HepG2 (cell line): Measurements from ENCODE around the gene SLC35B2. TPM values are rescaled to one million over a fixed set of nuclear protein-coding genes. Genes with fewer than 3 reads are reported as not detected.

Experiments
- GABPB1 ChIP-seq: IDR thresholded peaks from 2 replicates; pipeline ENCODE4 v1.6.1; 2016; ENCODE audit warnings: mild to moderate bottlenecking, missing genetic modification reagents, moderate library complexity, missing compliant biosample characterization
- HOXA3 ChIP-seq: sonication (generic); formaldehyde crosslinking; IDR thresholded peaks from 2 replicates; pipeline ENCODE4 v1.5.0; 2020; ENCODE audit warnings: missing genetic modification reagents
- KLF12 ChIP-seq: sonication (generic); formaldehyde crosslinking; IDR thresholded peaks from 2 replicates; pipeline ENCODE4 v1.4.0; 2020; ENCODE audit warnings: missing genetic modification reagents, borderline replicate concordance
- MTF1 ChIP-seq: sonication (generic); formaldehyde crosslinking; IDR thresholded peaks from 2 replicates; pipeline ENCODE4 v1.5.0; 2020; ENCODE audit warnings: missing genetic modification reagents
- NR2F2 ChIP-seq: IDR thresholded peaks from 2 replicates; pipeline ENCODE4 v1.6.1; 2012; ENCODE audit warnings: low read depth, inconsistent platforms, borderline replicate concordance
- PPARG ChIP-seq: conservative IDR thresholded peaks from 2 replicates; pipeline ENCODE4 v1.6.1; 2016; ENCODE audit warnings: missing biosample characterization, missing genetic modification reagents
- PRPF4 ChIP-seq: fragments of 200-400 bp; formaldehyde crosslinking; IDR thresholded peaks from 2 replicates; pipeline ENCODE4 v1.6.1; 2016; ENCODE audit warnings: low read length, low read depth; ENCODE audit not compliant: poor library complexity, severe bottlenecking
- SRF ChIP-seq: IDR thresholded peaks from 2 replicates; pipeline ENCODE4 v1.6.1; 2011; ENCODE audit warnings: mild to moderate bottlenecking, low read depth, low read length, moderate library complexity
- TBX2 ChIP-seq: sonication (generic); formaldehyde crosslinking; IDR thresholded peaks from 2 replicates; pipeline ENCODE4 v1.5.0; 2020; ENCODE audit warnings: missing genetic modification reagents, mild to moderate bottlenecking, borderline replicate concordance
- TBX3 ChIP-seq: fragments of 450-650 bp; IDR thresholded peaks from 2 replicates; pipeline ENCODE4 v1.6.1; 2017; ENCODE audit warnings: antibody characterized with exemption, mild to moderate bottlenecking, inconsistent platforms, borderline replicate concordance
- ZNF235 ChIP-seq: sonication (generic); formaldehyde crosslinking; IDR thresholded peaks from 2 replicates; pipeline ENCODE4 v1.8.1; 2023; ENCODE audit warnings: mild to moderate bottlenecking, missing genetic modification reagents, borderline replicate concordance
- ZNF276 ChIP-seq: sonication (generic); formaldehyde crosslinking; IDR thresholded peaks from 2 replicates; pipeline ENCODE4 v1.4.0; 2020; ENCODE audit warnings: mild to moderate bottlenecking, low read depth, missing genetic modification reagents
- ZNF678 ChIP-seq: sonication (generic); formaldehyde crosslinking; IDR thresholded peaks from 2 replicates; pipeline ENCODE4 v1.4.0; 2020; ENCODE audit warnings: mild to moderate bottlenecking, missing genetic modification reagents
- polyA plus RNA-seq, 8 experiments: library from polyadenylated mRNA; depleted of rRNA in 3 of 8; stranded (reverse) in 7 of 8; unstranded in 1 of 8; fragments of >200 nt; fragmentation: Illumina TruSeq in 4 of 8; extraction: Trizol in 4 of 8; gene quantifications; 2 replicates each; pipeline versions ENCODE4 v1.2.1 to v1.2.3, GENCODE V29; 2011 to 2016; ENCODE audit warnings: low read depth in 4 of 8, missing spikeins in 1 of 8, mixed read lengths in 1 of 8; ENCODE audit not compliant: insufficient read depth in 1 of 8
- total RNA-seq, 5 experiments: library from RNA; depleted of rRNA; stranded (reverse); fragments of >200 nt; fragmentation: Illumina TruSeq; extraction: Trizol; gene quantifications; 2 replicates each; pipeline ENCODE4 v1.2.3, GENCODE V29; 2016; ENCODE audit warnings: low read depth in 1 of 5
- TF ChIP-seq, protein P1 (sequence below): IDR thresholded peaks from 2 replicates; pipeline ENCODE4 v1.6.1; 2016; ENCODE audit warnings: missing genetic modification reagents, missing compliant biosample characterization
- TF ChIP-seq, protein P2 (sequence below): sonication (generic); formaldehyde crosslinking; IDR thresholded peaks from 2 replicates; pipeline ENCODE4 v1.4.0; 2020; ENCODE audit warnings: missing genetic modification reagents
- TF ChIP-seq, protein P3 (sequence below): sonication (generic); formaldehyde crosslinking; IDR thresholded peaks from 2 replicates; pipeline ENCODE4 v1.5.1; 2020; ENCODE audit warnings: missing genetic modification reagents, mild to moderate bottlenecking, borderline replicate concordance
- TF ChIP-seq, protein P4 (sequence below): sonication (generic); formaldehyde crosslinking; IDR thresholded peaks from one replicate; pipeline ENCODE4 v1.5.1; 2020; ENCODE audit warnings: mild to moderate bottlenecking, missing genetic modification reagents; ENCODE audit errors: not compliant biosample characterization

The SLC35B2 gene
- total and polyA plus RNA-seq, 2 of the 13 experiments (the other 11 are each of a cell fraction or from before 2014, with no cell fraction given) = 61.1 to 148 TPM

DNA sequence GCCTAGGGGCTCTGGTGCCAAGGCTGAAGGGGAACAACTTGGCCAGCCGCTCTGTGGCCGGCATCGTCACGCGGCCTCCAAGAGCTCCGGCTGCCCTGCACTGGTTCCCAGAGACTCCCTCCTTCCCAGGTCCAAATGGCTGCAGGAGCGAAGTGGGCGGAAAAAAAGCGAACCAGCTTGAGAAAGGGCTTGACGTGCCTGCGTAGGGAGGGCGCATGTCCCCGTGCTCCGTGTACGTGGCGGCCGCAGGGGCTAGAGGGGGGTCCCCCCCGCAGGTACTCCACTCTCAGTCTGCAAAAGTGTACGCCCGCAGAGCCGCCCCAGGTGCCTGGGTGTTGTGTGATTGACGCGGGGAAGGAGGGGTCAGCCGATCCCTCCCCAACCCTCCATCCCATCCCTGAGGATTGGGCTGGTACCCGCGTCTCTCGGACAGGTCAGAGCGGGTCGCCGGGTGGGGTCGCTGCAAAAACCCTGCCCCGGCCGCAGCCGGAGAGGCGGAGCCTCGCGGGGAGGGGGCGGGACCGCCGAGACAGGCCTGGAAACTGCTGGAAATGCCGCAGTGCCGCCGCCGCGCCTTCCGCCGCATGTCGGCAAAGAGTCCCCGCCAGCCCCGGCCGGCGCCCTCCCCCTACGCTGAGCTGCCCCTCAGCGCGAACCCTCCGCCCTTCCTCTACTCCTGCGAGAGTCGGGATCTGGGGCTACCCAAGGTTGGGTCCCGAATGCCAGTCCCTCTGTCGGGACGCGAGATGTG lies 11.2 kb downstream of the SLC35B2 start (continued):
- 0 out of 2 replicates have a peak, but pooled peaks have one; percentile 48 for TF ChIP-seq ZNF276
- TF ChIP-seq TBX2 = peak; percentile 70
- TF ChIP-seq, protein P1, sequence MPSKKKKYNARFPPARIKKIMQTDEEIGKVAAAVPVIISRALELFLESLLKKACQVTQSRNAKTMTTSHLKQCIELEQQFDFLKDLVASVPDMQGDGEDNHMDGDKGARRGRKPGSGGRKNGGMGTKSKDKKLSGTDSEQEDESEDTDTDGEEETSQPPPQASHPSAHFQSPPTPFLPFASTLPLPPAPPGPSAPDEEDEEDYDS (CRISPR knock-in tag) = peak; percentile 84
- TF ChIP-seq SRF = no peak
- TF ChIP-seq PPARG (CRISPR knock-in tag) = no peak
- TF ChIP-seq TBX3 = peak; percentile 10; the same call in 1 of the 2 replicates
- no peak for TF ChIP-seq NR2F2
- TF ChIP-seq, protein P2, sequence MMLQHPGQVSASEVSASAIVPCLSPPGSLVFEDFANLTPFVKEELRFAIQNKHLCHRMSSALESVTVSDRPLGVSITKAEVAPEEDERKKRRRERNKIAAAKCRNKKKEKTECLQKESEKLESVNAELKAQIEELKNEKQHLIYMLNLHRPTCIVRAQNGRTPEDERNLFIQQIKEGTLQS (CRISPR knock-in tag) = no peak; the same call in none of the 2 replicates
- peak; percentile 58; the same call in 1 of the 2 replicates for TF ChIP-seq ZNF235 (CRISPR knock-in tag)
- TF ChIP-seq, protein P3, sequence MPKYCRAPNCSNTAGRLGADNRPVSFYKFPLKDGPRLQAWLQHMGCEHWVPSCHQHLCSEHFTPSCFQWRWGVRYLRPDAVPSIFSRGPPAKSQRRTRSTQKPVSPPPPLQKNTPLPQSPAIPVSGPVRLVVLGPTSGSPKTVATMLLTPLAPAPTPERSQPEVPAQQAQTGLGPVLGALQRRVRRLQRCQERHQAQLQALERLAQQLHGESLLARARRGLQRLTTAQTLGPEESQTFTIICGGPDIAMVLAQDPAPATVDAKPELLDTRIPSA (CRISPR knock-in tag) = 0 out of 2 replicates have a peak, but pooled peaks have one; percentile 4
- TF ChIP-seq MTF1 = no peak
- TF ChIP-seq HOXA3 (CRISPR knock-in tag) = peak; percentile 89
- no peak for TF ChIP-seq ZNF678 (CRISPR knock-in tag)
- TF ChIP-seq KLF12 (CRISPR knock-in tag) = peak; percentile 79
- TF ChIP-seq, protein P4, sequence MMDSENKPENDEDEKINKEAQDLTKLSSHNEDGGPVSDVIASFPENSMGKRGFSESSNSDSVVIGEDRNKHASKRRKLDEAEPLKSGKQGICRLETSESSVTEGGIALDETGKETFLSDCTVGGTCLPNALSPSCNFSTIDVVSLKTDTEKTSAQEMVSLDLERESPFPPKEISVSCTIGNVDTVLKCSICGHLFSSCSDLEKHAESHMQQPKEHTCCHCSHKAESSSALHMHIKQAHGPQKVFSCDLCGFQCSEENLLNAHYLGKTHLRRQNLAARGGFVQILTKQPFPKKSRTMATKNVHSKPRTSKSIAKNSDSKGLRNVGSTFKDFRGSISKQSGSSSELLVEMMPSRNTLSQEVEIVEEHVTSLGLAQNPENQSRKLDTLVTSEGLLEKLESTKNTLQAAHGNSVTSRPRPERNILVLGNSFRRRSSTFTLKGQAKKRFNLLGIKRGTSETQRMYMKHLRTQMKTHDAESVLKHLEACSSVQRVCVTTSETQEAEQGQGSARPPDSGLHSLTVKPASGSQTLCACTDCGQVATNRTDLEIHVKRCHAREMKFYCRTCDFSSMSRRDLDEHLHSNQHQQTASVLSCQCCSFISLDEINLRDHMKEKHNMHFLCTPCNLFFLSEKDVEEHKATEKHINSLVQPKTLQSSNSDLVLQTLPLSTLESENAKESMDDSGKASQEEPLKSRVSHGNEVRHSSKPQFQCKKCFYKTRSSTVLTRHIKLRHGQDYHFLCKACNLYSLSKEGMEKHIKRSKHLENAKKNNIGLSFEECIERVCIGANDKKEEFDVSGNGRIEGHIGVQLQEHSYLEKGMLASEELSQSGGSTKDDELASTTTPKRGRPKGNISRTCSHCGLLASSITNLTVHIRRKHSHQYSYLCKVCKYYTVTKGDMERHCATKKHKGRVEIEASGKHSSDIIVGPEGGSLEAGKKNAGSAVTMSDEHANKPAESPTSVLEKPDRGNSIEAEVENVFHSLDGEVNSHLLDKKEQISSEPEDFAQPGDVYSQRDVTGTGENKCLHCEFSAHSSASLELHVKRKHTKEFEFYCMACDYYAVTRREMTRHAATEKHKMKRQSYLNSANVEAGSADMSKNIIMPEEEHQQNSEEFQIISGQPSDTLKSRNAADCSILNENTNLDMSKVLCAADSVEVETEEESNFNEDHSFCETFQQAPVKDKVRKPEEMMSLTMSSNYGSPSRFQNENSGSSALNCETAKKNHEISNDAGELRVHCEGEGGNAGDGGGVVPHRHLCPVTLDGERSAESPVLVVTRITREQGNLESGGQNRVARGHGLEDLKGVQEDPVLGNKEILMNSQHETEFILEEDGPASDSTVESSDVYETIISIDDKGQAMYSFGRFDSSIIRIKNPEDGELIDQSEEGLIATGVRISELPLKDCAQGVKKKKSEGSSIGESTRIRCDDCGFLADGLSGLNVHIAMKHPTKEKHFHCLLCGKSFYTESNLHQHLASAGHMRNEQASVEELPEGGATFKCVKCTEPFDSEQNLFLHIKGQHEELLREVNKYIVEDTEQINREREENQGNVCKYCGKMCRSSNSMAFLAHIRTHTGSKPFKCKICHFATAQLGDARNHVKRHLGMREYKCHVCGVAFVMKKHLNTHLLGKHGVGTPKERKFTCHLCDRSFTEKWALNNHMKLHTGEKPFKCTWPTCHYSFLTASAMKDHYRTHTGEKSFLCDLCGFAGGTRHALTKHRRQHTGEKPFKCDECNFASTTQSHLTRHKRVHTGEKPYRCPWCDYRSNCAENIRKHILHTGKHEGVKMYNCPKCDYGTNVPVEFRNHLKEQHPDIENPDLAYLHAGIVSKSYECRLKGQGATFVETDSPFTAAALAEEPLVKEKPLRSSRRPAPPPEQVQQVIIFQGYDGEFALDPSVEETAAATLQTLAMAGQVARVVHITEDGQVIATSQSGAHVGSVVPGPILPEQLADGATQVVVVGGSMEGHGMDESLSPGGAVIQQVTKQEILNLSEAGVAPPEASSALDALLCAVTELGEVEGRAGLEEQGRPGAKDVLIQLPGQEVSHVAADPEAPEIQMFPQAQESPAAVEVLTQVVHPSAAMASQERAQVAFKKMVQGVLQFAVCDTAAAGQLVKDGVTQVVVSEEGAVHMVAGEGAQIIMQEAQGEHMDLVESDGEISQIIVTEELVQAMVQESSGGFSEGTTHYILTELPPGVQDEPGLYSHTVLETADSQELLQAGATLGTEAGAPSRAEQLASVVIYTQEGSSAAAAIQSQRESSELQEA (CRISPR knock-in tag) = peak; percentile 94
- TF ChIP-seq GABPB1 (CRISPR knock-in tag) = peak; percentile 87
- no peak for TF ChIP-seq PRPF4
